ENCODE results near the gene SMIM3. TPM values are rescaled to one million over a fixed set of nuclear protein-coding genes. Genes with fewer than 3 reads are reported as not detected.

SMIM3 gene
- total and polyA plus RNA-seq, 12 donors: 7.1 to 41.5 (median 14.0) TPM

GRCh38 chr5:150762211-150762610 lies 16.3 kb upstream of the SMIM3 start:
- H3K9me3 ChIP-seq: no peaks in the 10 kb centered on the region
- H3K27ac ChIP-seq: peak overlapping the region in 4 of 10 donors; percentile 28 to 92 (median 69)
- intact Hi-C loops (cut with DNase I): no loop called here
- no peak for DNase-seq
- no peaks in the 10 kb centered on the region for H3K36me3 ChIP-seq
- H3K27me3 ChIP-seq: no peaks in the 10 kb centered on the region
- peaks cover 3 to 75% (median 11%) of the 10 kb centered on the region in 9 donors for H3K4me1 ChIP-seq
- WGBS, 2 donors: 88 to 91% methylated on average over 5 of the region's 5 CpGs
- no peak overlapping the region for H3K4me3 ChIP-seq
- no peak for ATAC-seq
- TF ChIP-seq, protein P1, sequence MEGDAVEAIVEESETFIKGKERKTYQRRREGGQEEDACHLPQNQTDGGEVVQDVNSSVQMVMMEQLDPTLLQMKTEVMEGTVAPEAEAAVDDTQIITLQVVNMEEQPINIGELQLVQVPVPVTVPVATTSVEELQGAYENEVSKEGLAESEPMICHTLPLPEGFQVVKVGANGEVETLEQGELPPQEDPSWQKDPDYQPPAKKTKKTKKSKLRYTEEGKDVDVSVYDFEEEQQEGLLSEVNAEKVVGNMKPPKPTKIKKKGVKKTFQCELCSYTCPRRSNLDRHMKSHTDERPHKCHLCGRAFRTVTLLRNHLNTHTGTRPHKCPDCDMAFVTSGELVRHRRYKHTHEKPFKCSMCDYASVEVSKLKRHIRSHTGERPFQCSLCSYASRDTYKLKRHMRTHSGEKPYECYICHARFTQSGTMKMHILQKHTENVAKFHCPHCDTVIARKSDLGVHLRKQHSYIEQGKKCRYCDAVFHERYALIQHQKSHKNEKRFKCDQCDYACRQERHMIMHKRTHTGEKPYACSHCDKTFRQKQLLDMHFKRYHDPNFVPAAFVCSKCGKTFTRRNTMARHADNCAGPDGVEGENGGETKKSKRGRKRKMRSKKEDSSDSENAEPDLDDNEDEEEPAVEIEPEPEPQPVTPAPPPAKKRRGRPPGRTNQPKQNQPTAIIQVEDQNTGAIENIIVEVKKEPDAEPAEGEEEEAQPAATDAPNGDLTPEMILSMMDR (IDR thresholded peaks at IDR 0.05): no peak

GRCh38 chr5:150763023-150763769 lies 15.4 kb upstream of the SMIM3 start:
- DNase-seq: peak in 1 of 2 donors; percentile 47
- peak in 1 of 8 donors; percentile 27 for ATAC-seq
- Histone ChIP-seq H3K4me1 (peaks cover 0 to 67% (median 1%) of the 10 kb centered on the region in 9 donors), H3K27me3 (no peaks in the 10 kb centered on the region), H3K9me3 (no peaks in the 10 kb centered on the region), H3K4me3 (no peak overlapping the region), H3K27ac (peak overlapping the region in 9 of 10 donors; percentile 11 to 92 (median 36)), H3K36me3 (no peaks in the 10 kb centered on the region)
- TF ChIP-seq, protein P1 (IDR thresholded peaks at IDR 0.05): no peak
- intact Hi-C loops (cut with DNase I): no loop called here
- 39 to 47% methylated on average over 7 of the region's 7 CpGs for WGBS, 2 donors

GRCh38 chr5:150764530-150764929 lies 14.0 kb upstream of the SMIM3 start:
- H3K27me3 ChIP-seq: no peaks in the 10 kb centered on the region
- no peaks in the 10 kb centered on the region for H3K36me3 ChIP-seq
- no peaks in the 10 kb centered on the region for H3K9me3 ChIP-seq
- WGBS, 2 donors: 82 to 85% methylated on average over 2 of the region's 2 CpGs
- peak overlapping the region in 5 of 10 donors; percentile 23 to 92 (median 68) for H3K27ac ChIP-seq
- peak in 7 of 8 donors; percentile 28 to 62 (median 40) for ATAC-seq
- intact Hi-C loops (cut with DNase I): no loop called here
- H3K4me1 ChIP-seq: peaks cover 0 to 61% (median 0%) of the 10 kb centered on the region in 9 donors
- TF ChIP-seq, protein P1 (IDR thresholded peaks at IDR 0.05): no peak
- no peak for DNase-seq
- H3K4me3 ChIP-seq: no peak overlapping the region

- Histone ChIP-seq H3K9me3 (no peaks in the 10 kb centered on the region), H3K4me3 (no peak overlapping the region), H3K4me1 (peaks cover 0 to 57% (median 0%) of the 10 kb centered on the region in 9 donors), H3K36me3 (no peaks in the 10 kb centered on the region), H3K27ac (peak overlapping the region in 4 of 10 donors; percentile 11 to 92 (median 31)), H3K27me3 (no peaks in the 10 kb centered on the region)
- intact Hi-C loops (cut with DNase I): no loop called here
- ATAC-seq (peak in 2 of 8 donors; percentile 16 to 50), DNase-seq (no peak)
- 80 to 93% methylated on average over 2 of the region's 2 CpGs for WGBS, 2 donors
- TF ChIP-seq, protein P1 (IDR thresholded peaks at IDR 0.05): no peak
These were observed 13.4 kb upstream of the SMIM3 start for GRCh38 chr5:150765011-150765798.

All from heart right ventricle (tissue), 16 donors.